OCI-LY3 (cell line): ENCODE measurements around the gene ZNF518A.

Source experiments
- H2AFZ ChIP-seq: fragments of 200-600, 300-600 bp; shearing (Covaris generic); 2 replicates; pipeline ENCODE4 v1.6.0; 2014; ENCODE audit warnings: antibody characterized with exemption, low read depth, low read length
- H3K27ac ChIP-seq: fragments of 200-600, 300-600 bp; sonication (generic); 2 replicates; pipeline ENCODE4 v1.5.1; 2014; ENCODE audit warnings: mild to moderate bottlenecking, low read length, moderate library complexity, mixed read lengths
- H3K27me3 ChIP-seq: fragments of 200-600, 300-600 bp; sonication (generic); 2 replicates; pipeline ENCODE4 v1.6.1; 2014; ENCODE audit warnings: low read depth, low read length, mixed read lengths
- H3K36me3 ChIP-seq: fragments of 200-600, 300-600 bp; sonication (generic); replicated peaks from 2 replicates; pipeline ENCODE3; 2014; ENCODE audit warnings: low read depth, low read length, mixed read lengths
- H3K4me1 ChIP-seq: fragments of 300-600, 200-600 bp; sonication (generic); 2 replicates; pipeline ENCODE4 v1.6.1; 2014; ENCODE audit warnings: low read length, mixed read lengths
- H3K4me2 ChIP-seq: fragments of 200-600, 300-600 bp; sonication (generic); 2 replicates; pipeline ENCODE4 v1.6.1; 2014; ENCODE audit warnings: low read length, mixed read lengths
- H3K4me3 ChIP-seq: fragments of 300-600, 200-600 bp; sonication (generic); 2 replicates; pipeline ENCODE4 v1.5.1; 2014; ENCODE audit warnings: antibody characterized with exemption, mild to moderate bottlenecking, low read length, moderate library complexity
- H3K79me2 ChIP-seq: fragments of 300-600, 200-600 bp; shearing (Covaris generic); 2 replicates; pipeline ENCODE4 v1.6.1; 2014; ENCODE audit warnings: mild to moderate bottlenecking, low read length, mixed read lengths
- H3K9ac ChIP-seq: fragments of 300-600, 200-600 bp; shearing (Covaris generic); 2 replicates; pipeline ENCODE4 v1.6.0; 2014; ENCODE audit warnings: mild to moderate bottlenecking, low read length, moderate library complexity
- H3K9me3 ChIP-seq: fragments of 200-600, 300-600 bp; shearing (Covaris generic); 2 replicates; pipeline ENCODE4 v1.6.1; 2014; ENCODE audit warnings: low read length, mixed read lengths; ENCODE audit not compliant: insufficient read depth
- H4K20me1 ChIP-seq: fragments of 200-600, 300-600 bp; sonication (generic); 2 replicates; pipeline ENCODE4 v1.6.1; 2016; ENCODE audit warnings: low read length, mixed read lengths; ENCODE audit not compliant: insufficient read depth
- EZH2phosphoT487 ChIP-seq: fragments of 200-600 bp; shearing (Covaris generic); IDR thresholded peaks from 2 replicates; pipeline ENCODE4 v1.6.1; 2018; ENCODE audit warnings: antibody characterized with exemption, mixed run types, low read depth
- TF ChIP-seq, protein P1 (sequence below): fragments of 200-600, 300-600 bp; sonication (generic); IDR thresholded peaks from 2 replicates; pipeline ENCODE4 v1.5.1; 2014; ENCODE audit warnings: antibody characterized with exemption, low read length, low read depth

Gene ZNF518A

DNA sequence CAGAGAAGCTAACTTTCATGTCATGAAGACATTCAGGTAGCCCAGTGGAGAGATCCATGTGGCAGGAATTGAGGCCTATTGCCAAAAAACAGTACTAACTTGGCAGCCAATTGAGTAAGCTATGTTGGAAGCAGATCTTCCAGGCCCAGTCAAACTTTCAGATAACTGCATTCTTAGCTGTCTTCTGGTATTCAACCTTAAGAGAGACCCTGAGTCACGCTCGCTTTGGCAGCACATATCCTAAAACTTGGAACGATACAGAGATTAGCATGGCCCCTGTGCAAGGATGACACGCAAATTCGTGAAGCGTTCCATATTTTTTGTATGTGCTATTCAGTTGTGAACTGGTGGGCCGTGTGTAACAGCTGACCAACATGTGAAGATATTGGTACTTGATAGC lies 17.6 kb upstream of the ZNF518A start:
- Histone ChIP-seq H3K4me3 (no peak overlapping the region), H3K9ac (no peak overlapping the region), H2AFZ (no peak overlapping the region), H4K20me1 (no peaks in the 10 kb centered on the region), H3K79me2 (no peaks in the 10 kb centered on the region), H3K9me3 (no peaks in the 10 kb centered on the region), H3K4me1 (no peaks in the 10 kb centered on the region), H3K4me2 (no peak overlapping the region), H3K36me3 (no peaks in the 10 kb centered on the region), H3K27me3 (0 out of 2 replicates have a peak, but pooled peaks cover 7% of the 10 kb centered on the region), H3K27ac (no peak overlapping the region)
- no peak for TF ChIP-seq EZH2phosphoT487
- TF ChIP-seq, protein P1, sequence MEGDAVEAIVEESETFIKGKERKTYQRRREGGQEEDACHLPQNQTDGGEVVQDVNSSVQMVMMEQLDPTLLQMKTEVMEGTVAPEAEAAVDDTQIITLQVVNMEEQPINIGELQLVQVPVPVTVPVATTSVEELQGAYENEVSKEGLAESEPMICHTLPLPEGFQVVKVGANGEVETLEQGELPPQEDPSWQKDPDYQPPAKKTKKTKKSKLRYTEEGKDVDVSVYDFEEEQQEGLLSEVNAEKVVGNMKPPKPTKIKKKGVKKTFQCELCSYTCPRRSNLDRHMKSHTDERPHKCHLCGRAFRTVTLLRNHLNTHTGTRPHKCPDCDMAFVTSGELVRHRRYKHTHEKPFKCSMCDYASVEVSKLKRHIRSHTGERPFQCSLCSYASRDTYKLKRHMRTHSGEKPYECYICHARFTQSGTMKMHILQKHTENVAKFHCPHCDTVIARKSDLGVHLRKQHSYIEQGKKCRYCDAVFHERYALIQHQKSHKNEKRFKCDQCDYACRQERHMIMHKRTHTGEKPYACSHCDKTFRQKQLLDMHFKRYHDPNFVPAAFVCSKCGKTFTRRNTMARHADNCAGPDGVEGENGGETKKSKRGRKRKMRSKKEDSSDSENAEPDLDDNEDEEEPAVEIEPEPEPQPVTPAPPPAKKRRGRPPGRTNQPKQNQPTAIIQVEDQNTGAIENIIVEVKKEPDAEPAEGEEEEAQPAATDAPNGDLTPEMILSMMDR, result no peak

DNA sequence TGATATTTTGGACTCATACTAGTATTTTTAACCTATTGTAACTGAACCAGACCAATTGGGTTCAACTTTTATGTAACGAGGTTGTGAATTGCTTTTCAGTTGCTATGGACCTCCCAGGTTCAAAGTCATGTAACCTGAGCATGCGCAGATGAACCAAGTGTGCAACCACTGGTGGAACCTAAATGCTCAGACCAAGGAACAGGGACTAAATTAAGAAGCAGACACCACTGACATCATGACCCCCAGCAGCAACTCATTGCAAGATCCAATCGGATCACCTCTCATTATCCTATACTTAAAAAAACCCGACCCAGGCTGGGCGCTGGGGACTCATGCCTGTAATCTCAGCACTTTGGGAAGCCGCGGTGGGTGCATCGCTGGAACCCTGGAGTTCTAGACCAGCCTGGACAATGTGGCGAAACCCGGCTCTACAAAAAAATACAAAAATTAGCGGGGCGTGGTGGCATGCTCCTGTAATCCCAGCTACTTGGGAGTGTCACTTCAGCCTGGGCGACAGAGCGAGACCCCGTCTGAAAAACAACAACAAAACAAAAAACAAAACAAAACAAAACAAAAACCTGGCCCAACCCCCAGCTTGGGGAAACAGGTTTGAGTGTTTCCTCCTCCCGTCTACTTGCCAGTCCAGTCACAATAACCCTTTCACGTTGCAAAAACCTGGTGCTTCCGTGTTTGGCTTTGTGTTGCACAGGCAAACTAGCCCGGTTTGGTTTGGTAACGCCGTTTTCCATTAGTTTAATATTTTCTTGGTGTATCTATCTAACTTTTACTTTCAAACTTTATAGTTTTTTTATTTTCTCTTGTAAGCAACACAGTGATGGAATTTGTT lies 11.3 kb upstream of the ZNF518A start:
- Histone ChIP-seq H3K79me2 (no peaks in the 10 kb centered on the region), H2AFZ (no peak overlapping the region), H4K20me1 (no peaks in the 10 kb centered on the region), H3K36me3 (no peaks in the 10 kb centered on the region), H3K27ac (no peak overlapping the region), H3K27me3 (no peaks in the 10 kb centered on the region), H3K9me3 (no peaks in the 10 kb centered on the region), H3K4me1 (peaks cover 12% of the 10 kb centered on the region), H3K4me3 (no peak overlapping the region), H3K9ac (no peak overlapping the region), H3K4me2 (no peak overlapping the region)
- no peak for TF ChIP-seq EZH2phosphoT487
- TF ChIP-seq, protein P1, result no peak

- no peak overlapping the region for H2AFZ ChIP-seq
- no peaks in the 10 kb centered on the region for H3K36me3 ChIP-seq
- no peak overlapping the region for H3K4me3 ChIP-seq
- no peak overlapping the region for H3K27ac ChIP-seq
- TF ChIP-seq, protein P1, result no peak
- no peak for TF ChIP-seq EZH2phosphoT487
- no peak overlapping the region for H3K9ac ChIP-seq
- no peaks in the 10 kb centered on the region for H3K9me3 ChIP-seq
- no peaks in the 10 kb centered on the region for H3K27me3 ChIP-seq
- peaks cover 21% of the 10 kb centered on the region for H3K4me1 ChIP-seq
- H4K20me1 ChIP-seq, result no peaks in the 10 kb centered on the region
- no peak overlapping the region for H3K4me2 ChIP-seq
- no peaks in the 10 kb centered on the region for H3K79me2 ChIP-seq
Measured at GRCh38 chr10:96122824-96123223, 7.3 kb upstream of the ZNF518A start.

GRCh38 chr10:96124230-96125141 lies 5.6 kb upstream of the ZNF518A start:
- Histone ChIP-seq H4K20me1 (no peaks in the 10 kb centered on the region), H2AFZ (peak overlapping the region; percentile 100), H3K4me3 (peak overlapping the region; percentile 75), H3K9ac (peak overlapping the region; percentile 39), H3K4me2 (peak overlapping the region; percentile 70), H3K79me2 (no peaks in the 10 kb centered on the region), H3K27me3 (no peaks in the 10 kb centered on the region), H3K36me3 (no peaks in the 10 kb centered on the region), H3K4me1 (peaks cover 24% of the 10 kb centered on the region), H3K9me3 (no peaks in the 10 kb centered on the region), H3K27ac (peak overlapping the region; percentile 11)
- TF ChIP-seq, protein P1, result no peak
